CD8-positive, alpha-beta memory T cell (primary cell): Measurements from ENCODE around the gene EPS15. TPM values are rescaled to one million over a fixed set of nuclear protein-coding genes. Genes with fewer than 3 reads are reported as not detected.

ENCODE experiments used
- CTCF ChIA-PET: fragments of 350-600 bp; sonication (Branson Sonifier 250); formaldehyde crosslinking; loops from one replicate; lab custom pipeline; 2021; ENCODE audit warnings: antibody characterized with exemption; lab: Charles Lee
- POLR2A ChIA-PET: fragments of 350-600 bp; sonication (Branson Sonifier 250); formaldehyde crosslinking; loops from one replicate; lab custom pipeline; 2021; ENCODE audit warnings: antibody characterized with exemption; lab: Charles Lee
- DNase-seq, 5 donors: peaks; one replicate each; pipeline versions ENCODE4 v3.0.0 to v3.0.0-alpha.2; 2020 to 2022; ENCODE audit warnings: mixed read lengths in 1 of 5
- H3K27ac ChIP-seq: one replicate; pipeline ENCODE4 v1.7.0; 2013; ENCODE audit warnings: low read depth, mild to moderate bottlenecking, low read length, moderate library complexity
- H3K27me3 ChIP-seq: 2 replicates; pipeline ENCODE4 v1.7.0; 2013; ENCODE audit warnings: low read length, mild to moderate bottlenecking; ENCODE audit not compliant: insufficient read depth, poor library complexity, severe bottlenecking
- H3K36me3 ChIP-seq: 2 replicates; pipeline ENCODE4 v1.7.0; 2013; ENCODE audit warnings: mild to moderate bottlenecking, low read length, moderate library complexity; ENCODE audit not compliant: insufficient read depth
- H3K4me1 ChIP-seq: 2 replicates; pipeline ENCODE4 v1.7.0; 2013; ENCODE audit warnings: mild to moderate bottlenecking, low read length, moderate library complexity; ENCODE audit not compliant: insufficient read depth
- H3K4me3 ChIP-seq: 2 replicates; pipeline ENCODE4 v1.7.0; 2013; ENCODE audit warnings: mild to moderate bottlenecking, low read length
- H3K9me3 ChIP-seq: 2 replicates; pipeline ENCODE4 v1.7.0; 2013; ENCODE audit warnings: mild to moderate bottlenecking, low read length
- H3K27ac Mint-ChIP-seq, 8 donors: one replicate each; pipeline ENCODE4 v1.8.0; 2020 to 2021; ENCODE audit warnings: mixed read lengths in 8 of 8, mild to moderate bottlenecking in 6 of 8, inconsistent platforms in 3 of 8, moderate library complexity in 3 of 8
- H3K27me3 Mint-ChIP-seq, 2 donors: one replicate each; pipeline ENCODE4 v1.8.0; 2020 to 2021; ENCODE audit warnings: mixed read lengths in 2 of 2, mild to moderate bottlenecking in 1 of 2, moderate library complexity in 1 of 2
- H3K36me3 Mint-ChIP-seq, 3 donors: one replicate each; pipeline ENCODE4 v1.8.0; 2020 to 2021; ENCODE audit warnings: mixed read lengths in 3 of 3, inconsistent platforms in 1 of 3, mild to moderate bottlenecking in 1 of 3
- H3K4me1 Mint-ChIP-seq, 3 donors: one replicate each; pipeline ENCODE4 v1.8.0; 2020 to 2021; ENCODE audit warnings: mixed read lengths in 3 of 3, inconsistent platforms in 1 of 3, mild to moderate bottlenecking in 1 of 3
- H3K4me3 Mint-ChIP-seq, 7 donors: one replicate each; pipeline ENCODE4 v1.8.0; 2020 to 2021; ENCODE audit warnings: mixed read lengths in 7 of 7, mild to moderate bottlenecking in 6 of 7, moderate library complexity in 4 of 7, inconsistent platforms in 2 of 7
- H3K9me3 Mint-ChIP-seq, 5 donors: one replicate each; pipeline ENCODE4 v1.8.0; 2020 to 2022; ENCODE audit warnings: mixed read lengths in 5 of 5, mild to moderate bottlenecking in 3 of 5, moderate library complexity in 2 of 5, inconsistent platforms in 1 of 5
- polyA plus RNA-seq: library from polyadenylated mRNA; unstranded; fragments of 300-500 nt; fragmentation: Illumina TruSeq; gene quantifications from one replicate; pipeline ENCODE4 v1.2.3, GENCODE V29; 2021
- total RNA-seq, 2 experiments: library from RNA; stranded (reverse); gene quantifications; one replicate each; pipeline ENCODE4 v1.2.3, GENCODE V29; 2021

The EPS15 gene
- total and polyA plus RNA-seq, 3 experiments from 2014 or later, result 59.6 to 112 (median 108) TPM

- Mint-ChIP-seq H3K4me3 (no peak overlapping the region), H3K4me1 (peaks cover 2 to 4% (median 4%) of the 10 kb centered on the region in 3 donors), H3K27me3 (peaks cover 20 to 29% of the 10 kb centered on the region in 2 donors), H3K36me3 (peaks cover 0 to 3% (median 2%) of the 10 kb centered on the region in 3 donors), H3K9me3 (no peaks in the 10 kb centered on the region), H3K27ac (no peak overlapping the region)
- CTCF ChIA-PET, result no interaction called here
- H3K9me3 ChIP-seq, result no peaks in the 10 kb centered on the region
- no peaks in the 10 kb centered on the region for H3K27me3 ChIP-seq
- peaks cover under 1% of the 10 kb centered on the region for H3K4me1 ChIP-seq
- POLR2A ChIA-PET, result interaction anchor here (0.7 kb wide), 1 partner anchor 21 kb away, joined by 6 read pairs; no protein-coding TSS in a partner anchor
- no peaks in the 10 kb centered on the region for H3K36me3 ChIP-seq
- H3K4me3 ChIP-seq, result no peak overlapping the region
- H3K27ac ChIP-seq, result no peak overlapping the region
- DNase-seq, result no peak
These were observed 183.1 kb downstream of the EPS15 start for GRCh38 chr1:51336004-51336403.

GRCh38 chr1:51331206-51332100 lies 187.6 kb downstream of the EPS15 start:
- DNase-seq, result no peak
- Histone ChIP-seq H3K4me3 (no peak overlapping the region), H3K27ac (peak overlapping the region; percentile 53), H3K9me3 (no peaks in the 10 kb centered on the region), H3K36me3 (no peaks in the 10 kb centered on the region), H3K27me3 (peaks cover 15% of the 10 kb centered on the region), H3K4me1 (peaks cover 4% of the 10 kb centered on the region)
- Mint-ChIP-seq H3K9me3 (no peaks in the 10 kb centered on the region), H3K4me1 (peaks cover 8 to 14% (median 8%) of the 10 kb centered on the region in 3 donors), H3K27ac (peak overlapping the region in 2 of 8 donors; percentile 15 to 40), H3K27me3 (peaks cover 24 to 39% of the 10 kb centered on the region in 2 donors), H3K4me3 (peak overlapping the region; percentile 3 to 90 (median 74)), H3K36me3 (peaks cover 0 to 7% (median 0%) of the 10 kb centered on the region in 3 donors)
- POLR2A ChIA-PET, result no interaction called here
- CTCF ChIA-PET, result interaction anchor here (1.0 kb wide), 1 partner anchor 14 kb away, joined by 3 read pairs; no protein-coding TSS in a partner anchor

GRCh38 chr1:51330331-51331201 lies 188.5 kb downstream of the EPS15 start, which contains the start of gene TTC39A:
Gene TTC39A (minus strand): TSS chr1:51330562. CDS start chr1:51330477, 85 bp downstream.
- POLR2A ChIA-PET, result no interaction called here
- peak within 1 kb of the TSS; percentile 3 to 90 (median 74) for H3K4me3 Mint-ChIP-seq
- Histone ChIP-seq H3K27ac (peak within 1 kb of the TSS; percentile 53), H3K36me3 (no peaks in the 10 kb centered on the region), H3K9me3 (no peaks in the 10 kb centered on the region), H3K27me3 (peaks cover 15% of the 10 kb centered on the region), H3K4me3 (no peak within 1 kb of the TSS), H3K4me1 (peaks cover 4% of the 10 kb centered on the region)
- no peak for DNase-seq
- H3K4me1 Mint-ChIP-seq, result peaks cover 8 to 14% (median 8%) of the 10 kb centered on the region in 3 donors
- H3K36me3 Mint-ChIP-seq, result peaks cover 0 to 7% (median 0%) of the 10 kb centered on the region in 3 donors
- CTCF ChIA-PET, result no interaction called here
- H3K9me3 Mint-ChIP-seq, result no peaks in the 10 kb centered on the region
- peak within 1 kb of the TSS in 3 of 8 donors; percentile 40 to 63 (median 47) for H3K27ac Mint-ChIP-seq
- peaks cover 28 to 48% of the 10 kb centered on the region in 2 donors for H3K27me3 Mint-ChIP-seq

GRCh38 chr1:51329443-51330325 lies 189.4 kb downstream of the EPS15 start:
- Histone ChIP-seq H3K27me3 (peaks cover 15% of the 10 kb centered on the region), H3K4me1 (peaks cover 4% of the 10 kb centered on the region), H3K9me3 (no peaks in the 10 kb centered on the region), H3K4me3 (no peak overlapping the region), H3K27ac (no peak overlapping the region), H3K36me3 (no peaks in the 10 kb centered on the region)
- Mint-ChIP-seq H3K4me1 (peaks cover 8 to 14% (median 8%) of the 10 kb centered on the region in 3 donors), H3K36me3 (peaks cover 0 to 7% (median 0%) of the 10 kb centered on the region in 3 donors), H3K4me3 (peak overlapping the region in 6 of 7 donors; percentile 27 to 78 (median 60)), H3K27ac (peak overlapping the region in 2 of 8 donors; percentile 47 to 63), H3K9me3 (no peaks in the 10 kb centered on the region), H3K27me3 (peaks cover 30 to 49% of the 10 kb centered on the region in 2 donors)
- ChIA-PET POLR2A (interaction anchor here (0.6 kb wide), 1 partner anchor 17 kb away, joined by 3 read pairs; no protein-coding TSS in a partner anchor), CTCF (no interaction called here)
- no peak for DNase-seq

GRCh38 chr1:51328926-51329325 lies 190.1 kb downstream of the EPS15 start:
- peaks cover 4% of the 10 kb centered on the region for H3K4me1 ChIP-seq
- no peaks in the 10 kb centered on the region for H3K9me3 Mint-ChIP-seq
- no peaks in the 10 kb centered on the region for H3K36me3 ChIP-seq
- POLR2A ChIA-PET, result no interaction called here
- no peak for DNase-seq
- no peaks in the 10 kb centered on the region for H3K9me3 ChIP-seq
- H3K27ac ChIP-seq, result no peak overlapping the region
- H3K4me3 ChIP-seq, result no peak overlapping the region
- H3K27me3 ChIP-seq, result peaks cover 15% of the 10 kb centered on the region
- H3K27ac Mint-ChIP-seq, result no peak overlapping the region
- H3K27me3 Mint-ChIP-seq, result peaks cover 30 to 49% of the 10 kb centered on the region in 2 donors
- peaks cover 0 to 7% (median 0%) of the 10 kb centered on the region in 3 donors for H3K36me3 Mint-ChIP-seq
- peak overlapping the region in 6 of 7 donors; percentile 3 to 79 (median 33) for H3K4me3 Mint-ChIP-seq
- CTCF ChIA-PET, result no interaction called here
- peaks cover 8 to 14% (median 8%) of the 10 kb centered on the region in 3 donors for H3K4me1 Mint-ChIP-seq

- no peak overlapping the region for H3K27ac Mint-ChIP-seq
- Histone ChIP-seq H3K27ac (no peak overlapping the region), H3K27me3 (peaks cover 15% of the 10 kb centered on the region), H3K9me3 (no peaks in the 10 kb centered on the region), H3K4me1 (peaks cover 4% of the 10 kb centered on the region), H3K36me3 (no peaks in the 10 kb centered on the region), H3K4me3 (no peak overlapping the region)
- DNase-seq, result no peak
- H3K27me3 Mint-ChIP-seq, result peaks cover 27 to 49% of the 10 kb centered on the region in 2 donors
- H3K9me3 Mint-ChIP-seq, result no peaks in the 10 kb centered on the region
- peaks cover 0 to 7% (median 0%) of the 10 kb centered on the region in 3 donors for H3K36me3 Mint-ChIP-seq
- peak overlapping the region in 4 of 7 donors; percentile 1 to 65 (median 34) for H3K4me3 Mint-ChIP-seq
- CTCF ChIA-PET, result no interaction called here
- peaks cover 8 to 14% (median 8%) of the 10 kb centered on the region in 3 donors for H3K4me1 Mint-ChIP-seq
- POLR2A ChIA-PET, result no interaction called here
These were observed 190.8 kb downstream of the EPS15 start for GRCh38 chr1:51328279-51328678.

- Histone ChIP-seq H3K4me3 (no peak overlapping the region), H3K9me3 (no peaks in the 10 kb centered on the region), H3K27me3 (peaks cover 15% of the 10 kb centered on the region), H3K36me3 (no peaks in the 10 kb centered on the region), H3K4me1 (peaks cover 4% of the 10 kb centered on the region), H3K27ac (no peak overlapping the region)
- Mint-ChIP-seq H3K27me3 (peaks cover 25 to 49% of the 10 kb centered on the region in 2 donors), H3K4me1 (peaks cover 8 to 14% (median 8%) of the 10 kb centered on the region in 3 donors), H3K36me3 (peaks cover 0 to 7% (median 0%) of the 10 kb centered on the region in 3 donors), H3K4me3 (no peak overlapping the region), H3K27ac (no peak overlapping the region), H3K9me3 (no peaks in the 10 kb centered on the region)
- CTCF ChIA-PET, result no interaction called here
- no peak for DNase-seq
- POLR2A ChIA-PET, result no interaction called here
These were observed 191.7 kb downstream of the EPS15 start for GRCh38 chr1:51327386-51327785.
